H1 (cell line): Measurements from ENCODE around the gene NAXE. TPM values are rescaled to one million over a fixed set of nuclear protein-coding genes. Genes with fewer than 3 reads are reported as not detected.

Experiments
- CTCF ChIA-PET: fragments of 300-600 bp; sonication (Branson Sonifier 250); formaldehyde crosslinking; loops from one replicate; lab custom pipeline; 2021; ENCODE audit not compliant: partially characterized antibody; lab: Charles Lee
- POLR2A ChIA-PET: fragments of 300-600 bp; sonication (Branson Sonifier 250); formaldehyde crosslinking; loops from one replicate; lab custom pipeline; 2021; ENCODE audit warnings: inconsistent platforms; ENCODE audit not compliant: partially characterized antibody; lab: Charles Lee
- DNase-seq, 2 experiments: peaks; one replicate each; pipeline versions ENCODE4 v3.0.0 to v3.0.0-alpha.2; 2010 to 2022; ENCODE audit warnings: low spot score in 2 of 2, low read depth in 1 of 2, mixed read lengths in 1 of 2
- FAIRE-seq: peaks from 2 replicates; lab custom pipeline; 2011; peaks lifted over from hg19 to GRCh38; lab: Jason Lieb, UNC
- H2AFZ ChIP-seq: 2 replicates; pipeline ENCODE4 v1.8.1; 2012; ENCODE audit warnings: low read length, inconsistent platforms
- H2AK5ac ChIP-seq: 2 replicates; pipeline ENCODE4 v1.6.1; 2013; ENCODE audit warnings: low read depth, low read length
- H2BK120ac ChIP-seq: replicated peaks from 2 replicates; pipeline ENCODE3; 2013; ENCODE audit warnings: low read depth, low read length, inconsistent platforms
- H2BK12ac ChIP-seq: 2 replicates; pipeline ENCODE4 v1.6.1; 2013; ENCODE audit warnings: low read depth, low read length
- H2BK15ac ChIP-seq: 2 replicates; pipeline ENCODE4 v1.6.1; 2013; ENCODE audit warnings: low read length
- H2BK20ac ChIP-seq: 2 replicates; pipeline ENCODE4 v1.6.1; 2013; ENCODE audit warnings: low read length
- H2BK5ac ChIP-seq: 2 replicates; pipeline ENCODE4 v1.6.1; 2013; ENCODE audit warnings: low read depth, low read length
- H3K14ac ChIP-seq: 2 replicates; pipeline ENCODE4 v1.6.1; 2013; ENCODE audit warnings: inconsistent platforms; ENCODE audit not compliant: insufficient read length
- H3K18ac ChIP-seq: 2 replicates; pipeline ENCODE4 v1.6.1; 2013; ENCODE audit warnings: low read length; ENCODE audit errors: extremely low read depth
- H3K23ac ChIP-seq: 2 replicates; pipeline ENCODE4 v1.6.1; 2013; ENCODE audit warnings: inconsistent platforms; ENCODE audit not compliant: insufficient read length
- H3K23me2 ChIP-seq: 2 replicates; pipeline ENCODE4 v1.6.1; 2013; ENCODE audit warnings: low read depth, low read length
- H3K27ac ChIP-seq: 2 replicates; pipeline ENCODE4 v1.6.1; 2011; ENCODE audit warnings: low read depth, low read length, inconsistent platforms
- H3K27me3 ChIP-seq, 4 experiments: replicated peaks in 1 of 4; 1 replicate in 1 of 4; 2 replicates in 3 of 4; pipeline versions ENCODE4 v1.6.1 to v1.8.1; 2011 to 2013; ENCODE audit warnings: low read length in 3 of 4, mild to moderate bottlenecking in 3 of 4, inconsistent platforms in 2 of 4, mixed read lengths in 2 of 4, moderate library complexity in 1 of 4; ENCODE audit not compliant: control insufficient read depth in 3 of 4, insufficient read depth in 3 of 4; ENCODE audit errors: extremely low read depth in 1 of 4
- H3K36me3 ChIP-seq, 4 experiments: 2 replicates each; pipeline versions ENCODE4 v1.6.1 to v1.8.1; 2011 to 2013; ENCODE audit warnings: mild to moderate bottlenecking in 4 of 4, low read length in 3 of 4, moderate library complexity in 2 of 4, control low read depth in 1 of 4, inconsistent platforms in 1 of 4; ENCODE audit not compliant: insufficient read depth in 4 of 4, control insufficient read depth in 2 of 4
- H3K4ac ChIP-seq: replicated peaks from 2 replicates; pipeline ENCODE3; 2013; ENCODE audit warnings: low read length, low read depth, mixed read lengths, inconsistent platforms; ENCODE audit not compliant: insufficient read length
- H3K4me1 ChIP-seq, 4 experiments: replicated peaks in 1 of 4; 1 replicate in 1 of 4; 2 replicates in 3 of 4; pipeline versions ENCODE4 v1.6.1 to v1.8.1; 2011 to 2013; ENCODE audit warnings: low read length in 3 of 4, inconsistent platforms in 2 of 4, mixed read lengths in 1 of 4; ENCODE audit not compliant: insufficient read depth in 4 of 4, control insufficient read depth in 3 of 4
- H3K4me2 ChIP-seq, 2 experiments: 2 replicates each; pipeline versions ENCODE4 v1.6.1 to v1.8.1; 2011 to 2013; ENCODE audit warnings: low read depth in 2 of 2, low read length in 2 of 2, control low read depth in 1 of 2, inconsistent platforms in 1 of 2, mild to moderate bottlenecking in 1 of 2; ENCODE audit not compliant: insufficient read depth in 1 of 2
- H3K4me3 ChIP-seq, 4 experiments: fragments of 200-600, 300-600 bp in 1 of 4; sonication (generic), shearing (Covaris generic), sonication (Bioruptor Twin) in 1 of 4; 2 replicates each; pipeline versions ENCODE4 v1.5.1 to v1.8.1; 2011 to 2016; ENCODE audit warnings: low read length in 4 of 4, low read depth in 3 of 4, control low read depth in 2 of 4, inconsistent platforms in 2 of 4, mild to moderate bottlenecking in 2 of 4, mixed read lengths in 1 of 4, moderate library complexity in 1 of 4; ENCODE audit not compliant: insufficient read depth in 2 of 4; ENCODE audit errors: extremely low read depth in 1 of 4
- H3K56ac ChIP-seq: replicated peaks from 2 replicates; pipeline ENCODE3; 2013; ENCODE audit warnings: low read depth, mild to moderate bottlenecking, mixed read lengths, low read length, inconsistent platforms; ENCODE audit not compliant: insufficient read length
- H3K79me1 ChIP-seq: 2 replicates; pipeline ENCODE4 v1.6.1; 2013; ENCODE audit warnings: low read depth, low read length, control low read depth
- H3K79me2 ChIP-seq, 2 experiments: 2 replicates each; pipeline versions ENCODE4 v1.6.1 to v1.8.1; 2012 to 2013; ENCODE audit warnings: low read length in 2 of 2, mild to moderate bottlenecking in 2 of 2, inconsistent platforms in 1 of 2; ENCODE audit not compliant: insufficient read depth in 2 of 2, control insufficient read depth in 1 of 2
- H3K9ac ChIP-seq, 4 experiments: replicated peaks in 1 of 4; 1 replicate in 1 of 4; 2 replicates in 3 of 4; pipeline versions ENCODE4 v1.6.1 to v1.8.1; 2011 to 2013; ENCODE audit warnings: low read depth in 3 of 4, low read length in 3 of 4, control low read depth in 2 of 4, mild to moderate bottlenecking in 2 of 4, moderate library complexity in 2 of 4, inconsistent platforms in 1 of 4; ENCODE audit errors: extremely low read depth in 1 of 4
- H3K9me3 ChIP-seq, 2 experiments: 2 replicates each; pipeline versions ENCODE4 v1.6.1 to v1.8.1; 2012 to 2013; ENCODE audit warnings: mild to moderate bottlenecking in 2 of 2, moderate library complexity in 2 of 2, control low read depth in 1 of 2, inconsistent platforms in 1 of 2, low read depth in 1 of 2, low read length in 1 of 2, mixed read lengths in 1 of 2; ENCODE audit not compliant: insufficient read depth in 2 of 2
- H4K20me1 ChIP-seq, 2 experiments: replicated peaks in 1 of 2; 2 replicates each; pipeline versions ENCODE3 to v1.8.1; 2011 to 2013; ENCODE audit warnings: inconsistent platforms in 2 of 2, low read length in 2 of 2, mild to moderate bottlenecking in 1 of 2; ENCODE audit not compliant: insufficient read depth in 2 of 2, control insufficient read depth in 1 of 2
- H4K5ac ChIP-seq: 2 replicates; pipeline ENCODE4 v1.6.1; 2013; ENCODE audit warnings: low read length, low read depth, mixed read lengths, inconsistent platforms; ENCODE audit not compliant: insufficient read length
- H4K8ac ChIP-seq: 2 replicates; pipeline ENCODE4 v1.8.0; 2013; ENCODE audit warnings: mild to moderate bottlenecking, moderate library complexity, low read length, inconsistent platforms; ENCODE audit not compliant: insufficient read depth; ENCODE audit errors: extremely low read depth
- H4K91ac ChIP-seq: replicated peaks from 2 replicates; pipeline ENCODE3; 2013; ENCODE audit warnings: low read length, mixed read lengths, inconsistent platforms; ENCODE audit not compliant: insufficient read length
- CBX5 ChIP-seq: fragments of 300-800, 300-1000 bp; sonication (generic); IDR thresholded peaks from 2 replicates; pipeline ENCODE4 v1.7.1; 2016; ENCODE audit warnings: antibody characterized with exemption, low read length, low read depth
- CREB1 ChIP-seq: IDR thresholded peaks from 2 replicates; pipeline ENCODE4 v1.6.1; 2012; ENCODE audit warnings: inconsistent platforms
- EGR1 ChIP-seq: IDR thresholded peaks from 2 replicates; pipeline ENCODE4 v1.6.1; 2011; ENCODE audit warnings: low read depth, low read length, borderline replicate concordance
- KDM4A ChIP-seq: IDR thresholded peaks from one replicate; pipeline ENCODE4 v1.7.1; 2012; ENCODE audit warnings: low read depth, mild to moderate bottlenecking, moderate library complexity, low read length, inconsistent platforms; ENCODE audit not compliant: severe bottlenecking
- KDM5A ChIP-seq: fragments of 200-600 bp; IDR thresholded peaks from 2 replicates; pipeline ENCODE4 v1.7.1; 2012; ENCODE audit warnings: mild to moderate bottlenecking, low read length, inconsistent platforms, mixed read lengths
- MAX ChIP-seq: IDR thresholded peaks from 2 replicates; pipeline ENCODE4 v1.6.1; 2012; ENCODE audit warnings: inconsistent platforms
- SAP30 ChIP-seq: fragments of 300-600 bp; sonication (generic); IDR thresholded peaks from 2 replicates; pipeline ENCODE4 v1.7.1; 2012; ENCODE audit warnings: low read length, moderate library complexity, mild to moderate bottlenecking, inconsistent platforms; ENCODE audit not compliant: insufficient read depth, insufficient replicate concordance
- SIN3A ChIP-seq, 2 experiments: IDR thresholded peaks in 1 of 2; conservative IDR thresholded peaks in 1 of 2; 2 replicates each; pipeline ENCODE4 v1.6.1; 2011 to 2012; ENCODE audit warnings: low read length in 2 of 2, improper control_type of control experiment in 1 of 2, low read depth in 1 of 2, mild to moderate bottlenecking in 1 of 2
- SP1 ChIP-seq: IDR thresholded peaks from 2 replicates; pipeline ENCODE4 v1.6.1; 2011; ENCODE audit warnings: low read depth, low read length
- SP4 ChIP-seq: IDR thresholded peaks from 2 replicates; pipeline ENCODE4 v1.6.1; 2012; ENCODE audit warnings: low read length, inconsistent platforms
- WGBS, 2 experiments: shearing (Covaris generic) in 1 of 2; methylation state at CpG; one replicate each; pipeline versions ENCODE4 v1.1.6 to v1.1.7; 2013 to 2015; ENCODE audit warnings: low lambda C conversion rate in 2 of 2, mixed read lengths in 2 of 2, inconsistent platforms in 1 of 2, low coverage in 1 of 2, missing lambda C conversion rate in 1 of 2; ENCODE audit not compliant: insufficient replicate concordance in 2 of 2, insufficient coverage in 1 of 2, insufficient read length in 1 of 2; ENCODE audit errors: extremely low coverage in 1 of 2, missing lambda C conversion rate in 1 of 2; 5-methylcytosine and 5-hydroxymethylcytosine counted together
- polyA plus RNA-seq, 7 experiments: library from polyadenylated mRNA; depleted of rRNA in 3 of 7; stranded (reverse) in 5 of 7; unstranded in 2 of 7; fragments of >200 nt in 5 of 7; fragments of 200-250 nt in 2 of 7; gene quantifications; 1 replicate in 5 of 7; 2 replicates in 1 of 7; 4 replicates in 1 of 7; pipeline versions ENCODE4 v1.2.1 to v1.2.3, GENCODE V29; 2011 to 2013; ENCODE audit warnings: missing spikeins in 2 of 7, mixed read lengths in 2 of 7
- total RNA-seq: library from RNA; stranded (reverse); fragmentation: NEBNext Ultra II Directional; extraction: Animal tissue kit (Norgen Biotek cat#: 25700); gene quantifications from 2 replicates; pipeline ENCODE4 v1.2.1, GENCODE V29; 2021

NAXE gene
- total and polyA plus RNA-seq, 2 of the 8 experiments (the other 6 are each of a cell fraction or from before 2014, with no cell fraction given), result 73.1 to 74.3 TPM

GRCh38 chr1:156641761-156642264 is 50.2 kb downstream of the NAXE start, which contains the start of gene BCAN:
TSS of gene BCAN (plus strand) at chr1:156642117. CDS start at chr1:156646055, 3,938 bp downstream.
- no peak within 1 kb of the TSS for H3K27ac ChIP-seq
- DNase-seq, result peak in 1 of 2 experiments; percentile 80
- no peak within 1 kb of the TSS for H4K5ac ChIP-seq
- no peaks in the 10 kb centered on the region for H3K9me3 ChIP-seq
- H3K4me3 ChIP-seq, result peak within 1 kb of the TSS; percentile 26 to 72 (median 53)
- H3K4ac ChIP-seq, result no peak within 1 kb of the TSS
- peak within 1 kb of the TSS; percentile 62; the same call in 1 of the 2 replicates for H4K8ac ChIP-seq
- no peak within 1 kb of the TSS for H3K14ac ChIP-seq
- H2BK120ac ChIP-seq, result no peak within 1 kb of the TSS
- ChIA-PET CTCF (interaction anchor here (0.6 to 43.0 kb wide), 10 partner anchors 10 to 156 kb away, joined by 3 to 868 read pairs (median 13); partner anchors contain the start of genes CRABP2, HAPLN2 and NES), POLR2A (interaction anchor here (0.7 to 3.6 kb wide), 9 partner anchors 11 to 186 kb away, joined by 3 to 13 read pairs (median 4); partner anchors contain the start of gene HDGF)
- no peak for FAIRE-seq
- peak within 1 kb of the TSS; percentile 77 to 95 for H3K4me2 ChIP-seq
- H4K20me1 ChIP-seq, result peaks cover 0 to 4% of the 10 kb centered on the region in 2 experiments
- H3K27me3 ChIP-seq, result peaks cover 11 to 83% (median 63%) of the 10 kb centered on the region in 4 experiments
- H2BK5ac ChIP-seq, result no peak within 1 kb of the TSS; the same call in 1 of the 2 replicates
- H3K79me2 ChIP-seq, result no peaks in the 10 kb centered on the region
- WGBS, 2 experiments, result 2% methylated on average over 14 of the region's 46 CpGs; no CpG with 5 or more reads in 1 of the 2 experiments
- no peak within 1 kb of the TSS for H3K23ac ChIP-seq
- H2BK12ac ChIP-seq, result peak within 1 kb of the TSS; percentile 50; the same call in 1 of the 2 replicates
- H4K91ac ChIP-seq, result no peak within 1 kb of the TSS
- no peak within 1 kb of the TSS for H2BK15ac ChIP-seq
- no peak within 1 kb of the TSS for H2BK20ac ChIP-seq
- no peaks in the 10 kb centered on the region for H3K79me1 ChIP-seq
- H2AFZ ChIP-seq, result no peak within 1 kb of the TSS
- H3K9ac ChIP-seq, result peak within 1 kb of the TSS in 1 of 4 experiments; percentile 54; a peak in 2 of 7 replicates
- no peak within 1 kb of the TSS; the same call in 1 of the 2 replicates for H2AK5ac ChIP-seq
- peak within 1 kb of the TSS; percentile 67 for H3K18ac ChIP-seq
- H3K4me1 ChIP-seq, result peaks cover 5 to 22% (median 15%) of the 10 kb centered on the region in 4 experiments
- peaks cover 12% of the 10 kb centered on the region; the same call in 1 of the 2 replicates for H3K23me2 ChIP-seq
- H3K36me3 ChIP-seq, result no peaks in the 10 kb centered on the region
- H3K56ac ChIP-seq, result no peak within 1 kb of the TSS
- TF ChIP-seq EGR1, result no peak
- peak in 1 of 2 experiments; percentile 51; a peak in 1 of 4 replicates for TF ChIP-seq SIN3A (conservative IDR thresholded peaks at IDR 0.05 in 1 of 2, IDR thresholded peaks at IDR 0.05 in 1 of 2; ENCODE audit: low read depth in 1 of 2, low read length in 2 of 2)
- peak; percentile 21 for TF ChIP-seq KDM4A
- TF ChIP-seq MAX, result no peak
- TF ChIP-seq SP1, result no peak
- no peak for TF ChIP-seq KDM5A
- TF ChIP-seq SAP30, result no peak
- TF ChIP-seq CBX5, result no peak
- no peak for TF ChIP-seq SP4
- TF ChIP-seq CREB1, result no peak; the same call in 1 of the 2 replicates
